AG10803 (cell line): ENCODE measurements around the gene PRXL2A.
A peak's percentile ranks its signal among the peaks of the same experiment; 100 is the strongest.

ENCODE experiments used
- DNase-seq: peaks from one replicate; pipeline ENCODE4 v3.0.0; 2010; ENCODE audit warnings: low read depth
- H3K4me3 ChIP-seq: 2 replicates; pipeline ENCODE4 v1.5.1; 2011; ENCODE audit warnings: mild to moderate bottlenecking, low read length, control low read depth
- TF ChIP-seq, protein P1 (sequence below): conservative IDR thresholded peaks from 2 replicates; pipeline ENCODE4 v1.5.1; 2011; ENCODE audit warnings: mild to moderate bottlenecking, low read length, control low read depth, inconsistent platforms

The PRXL2A gene

DNA sequence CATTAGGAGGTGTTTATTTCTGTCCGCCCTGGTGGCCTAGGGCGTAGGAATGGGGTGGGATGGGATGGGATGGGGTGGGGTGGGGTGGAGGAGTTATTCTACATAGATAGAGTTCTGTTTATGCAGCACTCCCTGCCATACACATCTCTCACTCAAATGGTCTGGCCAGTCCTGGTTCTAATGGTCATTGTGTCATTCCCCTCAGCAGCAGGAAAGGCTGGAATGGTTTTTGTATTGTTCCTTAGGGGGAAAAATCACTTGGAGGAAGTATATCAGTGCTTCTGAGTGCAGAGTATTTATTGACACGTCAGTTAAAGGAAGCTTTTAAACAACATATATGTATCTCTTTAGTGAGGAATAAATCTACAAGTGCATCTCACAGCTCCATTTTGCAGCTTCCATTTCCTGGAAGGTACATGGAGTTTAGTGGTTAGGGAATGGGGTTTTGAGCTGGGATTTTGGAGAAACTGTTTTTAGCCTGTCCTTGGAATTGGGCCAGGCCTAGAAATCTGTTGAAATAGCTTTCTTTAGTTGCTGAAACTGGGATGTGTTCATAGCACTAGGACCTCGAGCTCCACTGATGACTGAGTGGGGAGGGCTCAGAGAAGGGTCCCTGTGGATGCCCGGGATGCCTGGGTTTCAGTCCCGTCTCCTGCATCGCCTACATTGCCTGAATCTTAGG is 54.1 kb downstream of the PRXL2A start:
- H3K4me3 ChIP-seq: peak overlapping the region; percentile 32

DNA sequence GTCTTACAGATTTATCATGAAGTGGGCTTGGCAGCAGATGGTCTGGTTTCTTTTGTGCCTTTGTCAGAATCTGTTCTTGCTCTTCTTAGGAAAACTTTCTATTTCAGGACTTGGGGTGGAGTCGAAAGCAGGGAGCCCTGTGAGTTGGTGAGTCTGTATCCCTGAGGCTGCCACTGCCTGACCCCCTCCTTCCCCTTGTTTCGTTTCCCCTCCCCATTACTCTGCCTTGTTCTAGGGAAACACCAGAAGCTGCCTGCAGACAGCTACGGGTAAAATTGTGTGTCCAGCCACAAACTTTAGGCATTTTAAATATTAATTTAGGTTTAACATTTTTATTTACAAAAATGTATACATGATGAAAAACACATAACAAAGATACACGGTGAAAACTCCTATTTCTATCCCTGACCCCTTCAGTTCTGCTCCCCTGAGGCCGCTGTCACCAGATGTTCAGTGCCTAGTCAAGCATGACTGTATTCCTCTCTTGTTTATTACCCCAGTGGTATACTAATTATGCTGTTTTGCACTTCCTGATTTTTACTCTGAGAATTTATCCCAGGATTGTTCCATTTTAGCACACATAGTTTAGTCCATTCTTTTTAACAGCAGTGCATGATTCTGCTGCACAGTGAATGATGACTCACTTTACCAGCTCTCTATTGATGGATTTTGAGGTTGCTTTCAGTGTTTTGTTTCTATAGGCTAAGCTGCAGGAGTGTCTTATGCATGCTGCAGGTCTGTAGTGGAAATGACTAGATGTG is 54.8 kb downstream of the PRXL2A start:
- peak; percentile 75 for DNase-seq
- peak overlapping the region; percentile 32 for H3K4me3 ChIP-seq
- TF ChIP-seq, protein P1, sequence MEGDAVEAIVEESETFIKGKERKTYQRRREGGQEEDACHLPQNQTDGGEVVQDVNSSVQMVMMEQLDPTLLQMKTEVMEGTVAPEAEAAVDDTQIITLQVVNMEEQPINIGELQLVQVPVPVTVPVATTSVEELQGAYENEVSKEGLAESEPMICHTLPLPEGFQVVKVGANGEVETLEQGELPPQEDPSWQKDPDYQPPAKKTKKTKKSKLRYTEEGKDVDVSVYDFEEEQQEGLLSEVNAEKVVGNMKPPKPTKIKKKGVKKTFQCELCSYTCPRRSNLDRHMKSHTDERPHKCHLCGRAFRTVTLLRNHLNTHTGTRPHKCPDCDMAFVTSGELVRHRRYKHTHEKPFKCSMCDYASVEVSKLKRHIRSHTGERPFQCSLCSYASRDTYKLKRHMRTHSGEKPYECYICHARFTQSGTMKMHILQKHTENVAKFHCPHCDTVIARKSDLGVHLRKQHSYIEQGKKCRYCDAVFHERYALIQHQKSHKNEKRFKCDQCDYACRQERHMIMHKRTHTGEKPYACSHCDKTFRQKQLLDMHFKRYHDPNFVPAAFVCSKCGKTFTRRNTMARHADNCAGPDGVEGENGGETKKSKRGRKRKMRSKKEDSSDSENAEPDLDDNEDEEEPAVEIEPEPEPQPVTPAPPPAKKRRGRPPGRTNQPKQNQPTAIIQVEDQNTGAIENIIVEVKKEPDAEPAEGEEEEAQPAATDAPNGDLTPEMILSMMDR: no peak

More for the DNA sequence above, 54.1 kb downstream of the PRXL2A start:
- peak; percentile 68 for DNase-seq
- TF ChIP-seq, protein P1: no peak

DNA sequence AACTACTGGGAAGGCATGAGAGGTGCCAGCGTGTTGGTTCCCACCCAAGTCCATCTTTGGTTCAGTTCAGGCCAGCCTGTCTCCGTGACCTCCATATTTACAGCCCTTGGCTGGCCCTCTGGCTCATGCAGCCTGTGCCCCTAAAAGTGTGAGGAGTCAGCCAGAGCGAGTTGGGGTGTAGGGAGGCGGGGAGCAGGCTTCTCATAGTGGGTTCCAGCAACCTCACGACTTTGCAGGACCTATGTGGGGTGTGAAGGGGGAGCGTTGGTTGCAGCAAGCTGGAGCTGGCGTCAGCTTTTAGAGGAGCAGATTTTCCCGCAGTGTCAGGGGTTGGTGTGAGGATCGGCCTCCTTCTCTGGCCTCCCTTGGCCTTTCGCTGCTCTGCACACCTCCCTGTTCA is 55.5 kb downstream of the PRXL2A start:
- no peak overlapping the region for H3K4me3 ChIP-seq
- DNase-seq: no peak
- TF ChIP-seq, protein P1: no peak

DNA sequence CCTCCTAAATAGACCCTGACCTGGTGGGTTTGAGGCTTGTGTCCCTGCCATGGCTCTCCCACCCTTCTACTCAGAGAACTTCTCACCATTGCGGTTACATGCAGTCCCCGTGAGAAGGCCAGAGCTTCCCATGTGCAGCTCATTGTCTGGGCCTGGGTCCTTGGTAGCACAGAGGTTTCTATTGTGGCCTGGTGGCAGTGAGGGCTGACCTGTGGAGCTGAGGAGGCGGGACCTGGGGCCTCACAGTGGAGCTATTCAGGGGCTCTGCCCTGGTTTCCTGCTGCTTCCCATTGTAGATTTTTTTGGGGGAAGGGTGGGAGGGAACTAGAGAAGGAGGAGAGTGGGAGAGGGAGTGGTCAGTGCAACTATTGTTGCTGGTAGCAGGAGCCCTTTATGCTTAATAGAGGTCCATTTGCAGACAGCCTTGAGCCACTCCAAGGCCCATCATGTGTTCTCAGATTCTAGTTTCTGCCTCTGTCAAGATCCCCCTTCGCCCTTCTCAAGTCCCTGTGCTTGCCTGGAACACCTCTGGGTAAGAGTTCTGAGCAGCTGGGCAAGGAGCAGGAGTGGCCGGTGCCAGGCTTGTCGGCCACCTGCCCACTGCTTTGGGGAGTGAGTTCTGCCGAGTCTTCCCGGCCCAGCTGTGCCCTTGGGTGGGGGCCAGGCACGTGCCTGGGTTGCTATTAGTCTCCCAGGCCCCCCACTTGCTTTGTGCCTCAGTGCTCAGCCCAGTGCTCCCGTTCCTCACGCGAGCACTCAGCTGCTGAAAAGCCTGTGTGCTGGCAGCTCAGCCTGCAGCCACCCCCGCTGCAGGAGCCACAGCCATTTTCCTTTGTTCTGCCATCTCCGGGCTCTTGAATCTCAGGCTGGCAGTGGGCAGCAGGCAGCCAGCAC is 56.5 kb downstream of the PRXL2A start:
- TF ChIP-seq, protein P1: no peak
- no peak overlapping the region for H3K4me3 ChIP-seq
- DNase-seq: peak; percentile 53

DNA sequence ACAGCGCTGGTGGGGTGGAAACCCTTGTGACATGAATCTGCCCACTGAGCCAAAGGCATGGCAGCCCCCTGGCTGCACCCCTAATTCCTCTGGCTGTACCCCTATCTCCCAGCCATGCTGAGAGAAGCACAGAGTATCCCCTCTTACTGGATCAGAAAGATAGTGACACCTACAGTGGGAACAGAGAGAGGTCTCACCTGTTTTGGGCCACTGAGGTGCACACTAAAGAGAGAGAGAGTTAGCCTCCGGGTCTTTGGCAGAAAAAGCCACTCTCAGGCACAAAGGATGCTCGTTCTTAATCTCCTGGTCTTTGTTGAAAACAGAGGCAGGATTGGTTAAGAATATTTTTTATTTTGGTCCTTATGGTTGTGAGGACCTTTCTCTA is 57.1 kb downstream of the PRXL2A start:
- TF ChIP-seq, protein P1: no peak
- no peak overlapping the region for H3K4me3 ChIP-seq
- no peak for DNase-seq

DNA sequence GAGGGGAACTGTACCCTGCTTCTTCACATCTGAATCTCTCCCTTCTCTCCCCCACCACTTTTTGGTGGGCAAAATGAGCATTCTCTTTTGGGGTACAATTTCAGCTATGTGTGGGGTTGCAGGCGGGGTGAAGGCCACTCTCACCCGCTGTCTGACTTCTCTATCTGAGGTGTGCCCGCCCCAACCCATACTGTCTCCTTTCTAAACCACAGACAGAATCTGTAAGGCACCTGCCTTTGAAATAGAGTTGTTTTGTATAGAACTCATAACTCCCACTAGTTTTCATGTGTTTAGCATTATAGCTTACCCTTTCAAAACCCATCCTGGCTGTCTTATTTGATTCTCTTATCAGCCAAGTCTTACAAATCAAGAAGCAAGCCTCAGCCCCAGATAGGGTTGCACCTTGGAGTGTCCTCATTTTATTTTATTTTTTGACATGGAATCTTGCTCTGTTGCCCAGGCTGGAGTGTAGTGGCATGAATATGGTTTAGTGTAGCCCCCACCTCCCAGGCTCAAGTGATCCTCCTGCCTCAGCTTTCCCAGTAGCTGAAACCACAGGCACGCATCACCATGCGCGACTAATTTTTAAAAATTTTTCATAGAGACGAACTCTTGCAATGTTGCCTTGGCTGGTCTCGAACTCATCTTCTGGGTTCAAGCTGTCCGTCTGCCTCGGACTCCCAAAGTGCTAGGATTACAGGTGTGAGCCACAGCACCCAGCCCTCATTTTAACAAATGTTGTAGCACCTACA is 57.7 kb downstream of the PRXL2A start:
- no peak for DNase-seq
- no peak overlapping the region for H3K4me3 ChIP-seq
- TF ChIP-seq, protein P1: no peak
